Pons (tissue), 1 donor: ENCODE results near the gene SV2B.
"Not testable (repeated sequence)": the region's sequence is repeated elsewhere in the genome, so short reads cannot be mapped to it uniquely, and the experiment has no call there.

ENCODE experiments used
- DNase-seq: peaks from one replicate; pipeline ENCODE4 v3.0.0-alpha.2; 2016; ENCODE audit warnings: low spot score

The SV2B gene, protein sequence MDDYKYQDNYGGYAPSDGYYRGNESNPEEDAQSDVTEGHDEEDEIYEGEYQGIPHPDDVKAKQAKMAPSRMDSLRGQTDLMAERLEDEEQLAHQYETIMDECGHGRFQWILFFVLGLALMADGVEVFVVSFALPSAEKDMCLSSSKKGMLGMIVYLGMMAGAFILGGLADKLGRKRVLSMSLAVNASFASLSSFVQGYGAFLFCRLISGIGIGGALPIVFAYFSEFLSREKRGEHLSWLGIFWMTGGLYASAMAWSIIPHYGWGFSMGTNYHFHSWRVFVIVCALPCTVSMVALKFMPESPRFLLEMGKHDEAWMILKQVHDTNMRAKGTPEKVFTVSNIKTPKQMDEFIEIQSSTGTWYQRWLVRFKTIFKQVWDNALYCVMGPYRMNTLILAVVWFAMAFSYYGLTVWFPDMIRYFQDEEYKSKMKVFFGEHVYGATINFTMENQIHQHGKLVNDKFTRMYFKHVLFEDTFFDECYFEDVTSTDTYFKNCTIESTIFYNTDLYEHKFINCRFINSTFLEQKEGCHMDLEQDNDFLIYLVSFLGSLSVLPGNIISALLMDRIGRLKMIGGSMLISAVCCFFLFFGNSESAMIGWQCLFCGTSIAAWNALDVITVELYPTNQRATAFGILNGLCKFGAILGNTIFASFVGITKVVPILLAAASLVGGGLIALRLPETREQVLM

GRCh38 chr15:91099995-91100813 is at the start of gene SV2B:
Gene SV2B, plus strand, starts transcription at chr15:91100257. Its CDS starts 126,007 bp downstream, at chr15:91226264.
- DNase-seq = no peak

- DNase-seq = no peak
These were observed 48.8 kb upstream of the SV2B start for GRCh38 chr15:91051248-91051647.

- DNase-seq = no peak
These were observed 45.2 kb upstream of the SV2B start for GRCh38 chr15:91054816-91055215.

- peak; percentile 86 for DNase-seq
These were observed 44.3 kb upstream of the SV2B start for GRCh38 chr15:91055548-91056331.

- no peak for DNase-seq
These were observed 38.8 kb upstream of the SV2B start for GRCh38 chr15:91061230-91061629.

GRCh38 chr15:91061997-91062396 is 38.1 kb upstream of the SV2B start:
- DNase-seq = no peak

GRCh38 chr15:91065505-91065904 is 34.6 kb upstream of the SV2B start:
- DNase-seq = no peak

DNA sequence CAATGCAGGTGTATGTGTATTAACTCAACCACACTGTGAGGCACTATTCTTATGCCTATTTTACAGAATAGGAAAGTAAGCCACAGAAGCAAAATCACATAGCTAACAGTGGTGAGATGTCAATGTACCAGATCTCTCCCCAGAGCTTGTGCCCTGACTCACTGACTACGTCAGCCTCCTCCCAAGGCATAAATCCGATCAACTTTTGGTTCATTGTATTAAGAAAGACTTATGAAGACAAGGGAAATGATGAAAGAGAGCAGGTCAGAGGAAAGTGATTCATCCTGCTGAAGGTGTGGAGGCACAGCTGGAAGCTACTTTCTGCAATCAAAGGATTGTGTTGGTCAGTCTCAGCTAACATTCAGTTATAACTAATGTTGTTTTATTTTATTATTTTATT is 33.0 kb upstream of the SV2B start:
- DNase-seq = no peak

DNA sequence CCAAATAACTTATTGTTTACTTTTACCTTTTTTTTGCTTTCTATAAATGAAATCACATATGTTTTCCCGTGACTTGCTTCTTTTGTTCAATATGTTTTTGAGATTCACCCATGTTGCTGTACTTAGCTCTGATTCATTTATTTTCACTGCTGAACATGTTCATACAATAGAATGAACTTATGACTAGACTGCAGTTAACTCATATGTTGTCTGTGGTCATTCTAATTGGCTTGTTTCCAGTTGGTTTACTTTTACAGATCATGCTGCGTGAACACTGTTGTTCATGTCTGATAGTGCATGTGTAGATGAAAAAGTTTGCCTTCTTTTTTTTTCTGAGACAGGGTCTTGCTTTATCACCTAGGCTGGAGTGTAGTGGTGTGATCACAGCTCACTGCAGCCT is 31.6 kb upstream of the SV2B start:
- DNase-seq = no peak

- DNase-seq = no peak
These were observed 31.1 kb upstream of the SV2B start for GRCh38 chr15:91068966-91069365.

DNA sequence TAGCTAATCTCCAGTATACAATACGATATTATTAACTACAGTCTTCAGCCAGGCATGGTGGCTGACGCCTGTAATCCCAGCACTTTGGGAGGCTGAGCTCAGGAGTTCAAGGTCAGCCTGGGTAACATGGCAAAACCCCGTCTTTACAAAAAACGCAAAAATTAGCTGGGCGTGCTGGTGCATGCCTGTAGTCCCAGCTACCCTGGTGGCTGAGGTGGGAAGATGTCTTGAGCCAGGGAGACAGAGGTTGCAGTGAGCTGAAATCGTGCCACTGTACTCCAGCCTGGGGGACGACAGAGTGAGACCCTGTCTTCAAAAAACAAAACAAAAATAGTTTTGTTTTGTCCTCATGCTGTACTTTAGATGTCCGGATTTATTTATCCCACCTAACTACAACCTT is 29.2 kb upstream of the SV2B start:
- no peak for DNase-seq

DNA sequence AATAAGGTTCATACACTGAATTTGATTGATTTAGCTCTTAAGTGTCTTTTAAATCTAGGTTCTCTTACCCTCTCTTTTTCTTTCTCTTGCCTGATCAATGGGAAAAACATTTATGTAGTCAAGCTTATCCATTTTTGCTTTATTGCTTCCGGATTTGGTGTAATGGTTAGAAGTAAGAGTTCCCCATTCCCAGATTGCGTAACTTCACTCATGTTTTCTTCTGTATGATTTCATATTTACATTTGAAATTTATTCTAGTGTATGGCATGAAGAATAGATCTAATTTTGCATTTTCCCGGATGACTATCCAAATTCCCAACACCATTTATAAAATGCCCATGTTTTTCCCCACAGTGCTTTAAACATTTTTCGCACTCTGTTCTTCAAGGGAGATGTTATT is 27.9 kb upstream of the SV2B start:
- DNase-seq = no peak

- DNase-seq = no peak
These were observed 27.0 kb upstream of the SV2B start for GRCh38 chr15:91073077-91073476.

- DNase-seq = no peak
These were observed 26.3 kb upstream of the SV2B start for GRCh38 chr15:91073768-91074167.

GRCh38 chr15:91075739-91076138 is 24.3 kb upstream of the SV2B start:
- no peak for DNase-seq

GRCh38 chr15:91077029-91077428 is 23.0 kb upstream of the SV2B start:
- no peak for DNase-seq

- DNase-seq = not testable (repeated sequence)
These were observed 6.2 kb upstream of the SV2B start for GRCh38 chr15:91093866-91094265.

DNA sequence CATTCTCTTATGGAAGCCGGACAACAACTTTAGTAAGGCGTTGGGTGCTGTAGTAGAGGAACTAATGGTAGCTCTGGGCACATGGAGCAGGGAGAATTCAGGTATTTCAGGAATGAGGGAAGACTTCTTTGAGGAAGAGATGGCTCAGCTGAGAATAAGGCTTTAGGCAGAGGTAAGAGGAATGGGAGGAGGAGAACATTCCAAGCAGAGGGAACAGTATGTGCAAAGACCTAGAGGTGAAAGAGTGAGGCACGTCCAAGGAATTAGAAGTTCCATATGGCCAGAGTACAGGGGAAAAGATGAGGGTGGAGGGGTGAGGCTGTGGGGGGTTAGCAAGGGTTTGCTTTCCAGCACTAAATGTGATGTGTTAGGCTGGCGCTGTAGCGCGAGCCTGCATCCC is 1.6 kb upstream of the SV2B start:
- DNase-seq = no peak

- DNase-seq = no peak
These were observed 452 bp upstream of the SV2B start for GRCh38 chr15:91099616-91099994.

- DNase-seq = no peak
These were observed 954 bp downstream of the SV2B start for GRCh38 chr15:91100814-91101607.

- no peak for DNase-seq
These were observed 1.5 kb downstream of the SV2B start for GRCh38 chr15:91101608-91101920.
